ENCODE measurements around the gene CTDSP2.
"Not testable (repeated sequence)": the region's sequence is repeated elsewhere in the genome, so short reads cannot be mapped to it uniquely, and the experiment has no call there.

CTDSP2 gene

GRCh38 chr12:57822392-57823130 lies 24.0 kb downstream of the CTDSP2 start:
- H3K4me3 ChIP-seq (ENCODE audit: low read depth, low read length) = no peak overlapping the region
- TF ChIP-seq CTCF (IDR thresholded peaks at IDR 0.05; ENCODE audit: borderline replicate concordance, insufficient read depth, low read depth, low read length) = no peak

GRCh38 chr12:57821474-57822214 lies 24.9 kb downstream of the CTDSP2 start:
- no peak for TF ChIP-seq CTCF (IDR thresholded peaks at IDR 0.05; ENCODE audit: borderline replicate concordance, insufficient read depth, low read depth, low read length)
- H3K4me3 ChIP-seq (ENCODE audit: low read depth, low read length) = no peak overlapping the region

- H3K4me3 ChIP-seq (ENCODE audit: low read depth, low read length) = not testable (repeated sequence)
These were observed 25.5 kb downstream of the CTDSP2 start for GRCh38 chr12:57821015-57821414.

GRCh38 chr12:57820119-57820518 lies 26.4 kb downstream of the CTDSP2 start:
- H3K4me3 ChIP-seq (ENCODE audit: low read depth, low read length) = not testable (repeated sequence)

GRCh38 chr12:57817990-57818331 lies 28.6 kb downstream of the CTDSP2 start:
- not testable (repeated sequence) for H3K4me3 ChIP-seq (ENCODE audit: low read depth, low read length)

- TF ChIP-seq CTCF (IDR thresholded peaks at IDR 0.05; ENCODE audit: borderline replicate concordance, insufficient read depth, low read depth, low read length) = no peak
- H3K4me3 ChIP-seq (ENCODE audit: low read depth, low read length) = no peak overlapping the region
These were observed 29.1 kb downstream of the CTDSP2 start for GRCh38 chr12:57817261-57817989.

- no peak for TF ChIP-seq CTCF (IDR thresholded peaks at IDR 0.05; ENCODE audit: borderline replicate concordance, insufficient read depth, low read depth, low read length)
- no peak overlapping the region for H3K4me3 ChIP-seq (ENCODE audit: low read depth, low read length)
These were observed 29.7 kb downstream of the CTDSP2 start for GRCh38 chr12:57816855-57817151.

GRCh38 chr12:57816001-57816854 lies 30.3 kb downstream of the CTDSP2 start:
- no peak for TF ChIP-seq CTCF (IDR thresholded peaks at IDR 0.05; ENCODE audit: borderline replicate concordance, insufficient read depth, low read depth, low read length)
- H3K4me3 ChIP-seq (ENCODE audit: low read depth, low read length) = no peak overlapping the region

Data from GM12875 (cell line).